H1 (cell line): ENCODE measurements around the gene LRRC46. TPM values are rescaled to one million over a fixed set of nuclear protein-coding genes. Genes with fewer than 3 reads are reported as not detected.
A peak's percentile ranks its signal among the peaks of the same experiment; 100 is the strongest.

Experiments
- CTCF ChIA-PET: fragments of 300-600 bp; sonication (Branson Sonifier 250); formaldehyde crosslinking; loops from one replicate; lab custom pipeline; 2021; ENCODE audit not compliant: partially characterized antibody; lab: Charles Lee
- POLR2A ChIA-PET: fragments of 300-600 bp; sonication (Branson Sonifier 250); formaldehyde crosslinking; loops from one replicate; lab custom pipeline; 2021; ENCODE audit warnings: inconsistent platforms; ENCODE audit not compliant: partially characterized antibody; lab: Charles Lee
- DNase-seq, 2 experiments: peaks; one replicate each; pipeline versions ENCODE4 v3.0.0 to v3.0.0-alpha.2; 2010 to 2022; ENCODE audit warnings: low spot score in 2 of 2, low read depth in 1 of 2, mixed read lengths in 1 of 2
- FAIRE-seq: peaks from 2 replicates; lab custom pipeline; 2011; peaks lifted over from hg19 to GRCh38; lab: Jason Lieb, UNC
- H2AFZ ChIP-seq: 2 replicates; pipeline ENCODE4 v1.8.1; 2012; ENCODE audit warnings: low read length, inconsistent platforms
- H2AK5ac ChIP-seq: 2 replicates; pipeline ENCODE4 v1.6.1; 2013; ENCODE audit warnings: low read depth, low read length
- H2BK120ac ChIP-seq: replicated peaks from 2 replicates; pipeline ENCODE3; 2013; ENCODE audit warnings: low read depth, low read length, inconsistent platforms
- H2BK12ac ChIP-seq: 2 replicates; pipeline ENCODE4 v1.6.1; 2013; ENCODE audit warnings: low read depth, low read length
- H2BK15ac ChIP-seq: 2 replicates; pipeline ENCODE4 v1.6.1; 2013; ENCODE audit warnings: low read length
- H2BK20ac ChIP-seq: 2 replicates; pipeline ENCODE4 v1.6.1; 2013; ENCODE audit warnings: low read length
- H2BK5ac ChIP-seq: 2 replicates; pipeline ENCODE4 v1.6.1; 2013; ENCODE audit warnings: low read depth, low read length
- H3K14ac ChIP-seq: 2 replicates; pipeline ENCODE4 v1.6.1; 2013; ENCODE audit warnings: inconsistent platforms; ENCODE audit not compliant: insufficient read length
- H3K18ac ChIP-seq: 2 replicates; pipeline ENCODE4 v1.6.1; 2013; ENCODE audit warnings: low read length; ENCODE audit errors: extremely low read depth
- H3K23ac ChIP-seq: 2 replicates; pipeline ENCODE4 v1.6.1; 2013; ENCODE audit warnings: inconsistent platforms; ENCODE audit not compliant: insufficient read length
- H3K23me2 ChIP-seq: 2 replicates; pipeline ENCODE4 v1.6.1; 2013; ENCODE audit warnings: low read depth, low read length
- H3K27ac ChIP-seq: 2 replicates; pipeline ENCODE4 v1.6.1; 2011; ENCODE audit warnings: low read depth, low read length, inconsistent platforms
- H3K27me3 ChIP-seq, 4 experiments: replicated peaks in 1 of 4; 1 replicate in 1 of 4; 2 replicates in 3 of 4; pipeline versions ENCODE4 v1.6.1 to v1.8.1; 2011 to 2013; ENCODE audit warnings: low read length in 3 of 4, mild to moderate bottlenecking in 3 of 4, inconsistent platforms in 2 of 4, mixed read lengths in 2 of 4, moderate library complexity in 1 of 4; ENCODE audit not compliant: control insufficient read depth in 3 of 4, insufficient read depth in 3 of 4; ENCODE audit errors: extremely low read depth in 1 of 4
- H3K36me3 ChIP-seq, 4 experiments: 2 replicates each; pipeline versions ENCODE4 v1.6.1 to v1.8.1; 2011 to 2013; ENCODE audit warnings: mild to moderate bottlenecking in 4 of 4, low read length in 3 of 4, moderate library complexity in 2 of 4, control low read depth in 1 of 4, inconsistent platforms in 1 of 4; ENCODE audit not compliant: insufficient read depth in 4 of 4, control insufficient read depth in 2 of 4
- H3K4ac ChIP-seq: replicated peaks from 2 replicates; pipeline ENCODE3; 2013; ENCODE audit warnings: low read length, low read depth, mixed read lengths, inconsistent platforms; ENCODE audit not compliant: insufficient read length
- H3K4me1 ChIP-seq, 4 experiments: replicated peaks in 1 of 4; 1 replicate in 1 of 4; 2 replicates in 3 of 4; pipeline versions ENCODE4 v1.6.1 to v1.8.1; 2011 to 2013; ENCODE audit warnings: low read length in 3 of 4, inconsistent platforms in 2 of 4, mixed read lengths in 1 of 4; ENCODE audit not compliant: insufficient read depth in 4 of 4, control insufficient read depth in 3 of 4
- H3K4me2 ChIP-seq, 2 experiments: 2 replicates each; pipeline versions ENCODE4 v1.6.1 to v1.8.1; 2011 to 2013; ENCODE audit warnings: low read depth in 2 of 2, low read length in 2 of 2, control low read depth in 1 of 2, inconsistent platforms in 1 of 2, mild to moderate bottlenecking in 1 of 2; ENCODE audit not compliant: insufficient read depth in 1 of 2
- H3K4me3 ChIP-seq, 4 experiments: fragments of 200-600, 300-600 bp in 1 of 4; sonication (generic), shearing (Covaris generic), sonication (Bioruptor Twin) in 1 of 4; 2 replicates each; pipeline versions ENCODE4 v1.5.1 to v1.8.1; 2011 to 2016; ENCODE audit warnings: low read length in 4 of 4, low read depth in 3 of 4, control low read depth in 2 of 4, inconsistent platforms in 2 of 4, mild to moderate bottlenecking in 2 of 4, mixed read lengths in 1 of 4, moderate library complexity in 1 of 4; ENCODE audit not compliant: insufficient read depth in 2 of 4; ENCODE audit errors: extremely low read depth in 1 of 4
- H3K56ac ChIP-seq: replicated peaks from 2 replicates; pipeline ENCODE3; 2013; ENCODE audit warnings: low read depth, mild to moderate bottlenecking, mixed read lengths, low read length, inconsistent platforms; ENCODE audit not compliant: insufficient read length
- H3K79me1 ChIP-seq: 2 replicates; pipeline ENCODE4 v1.6.1; 2013; ENCODE audit warnings: low read depth, low read length, control low read depth
- H3K79me2 ChIP-seq, 2 experiments: 2 replicates each; pipeline versions ENCODE4 v1.6.1 to v1.8.1; 2012 to 2013; ENCODE audit warnings: low read length in 2 of 2, mild to moderate bottlenecking in 2 of 2, inconsistent platforms in 1 of 2; ENCODE audit not compliant: insufficient read depth in 2 of 2, control insufficient read depth in 1 of 2
- H3K9ac ChIP-seq, 4 experiments: replicated peaks in 1 of 4; 1 replicate in 1 of 4; 2 replicates in 3 of 4; pipeline versions ENCODE4 v1.6.1 to v1.8.1; 2011 to 2013; ENCODE audit warnings: low read depth in 3 of 4, low read length in 3 of 4, control low read depth in 2 of 4, mild to moderate bottlenecking in 2 of 4, moderate library complexity in 2 of 4, inconsistent platforms in 1 of 4; ENCODE audit errors: extremely low read depth in 1 of 4
- H3K9me3 ChIP-seq, 2 experiments: 2 replicates each; pipeline versions ENCODE4 v1.6.1 to v1.8.1; 2012 to 2013; ENCODE audit warnings: mild to moderate bottlenecking in 2 of 2, moderate library complexity in 2 of 2, control low read depth in 1 of 2, inconsistent platforms in 1 of 2, low read depth in 1 of 2, low read length in 1 of 2, mixed read lengths in 1 of 2; ENCODE audit not compliant: insufficient read depth in 2 of 2
- H4K20me1 ChIP-seq, 2 experiments: replicated peaks in 1 of 2; 2 replicates each; pipeline versions ENCODE3 to v1.8.1; 2011 to 2013; ENCODE audit warnings: inconsistent platforms in 2 of 2, low read length in 2 of 2, mild to moderate bottlenecking in 1 of 2; ENCODE audit not compliant: insufficient read depth in 2 of 2, control insufficient read depth in 1 of 2
- H4K5ac ChIP-seq: 2 replicates; pipeline ENCODE4 v1.6.1; 2013; ENCODE audit warnings: low read length, low read depth, mixed read lengths, inconsistent platforms; ENCODE audit not compliant: insufficient read length
- H4K8ac ChIP-seq: 2 replicates; pipeline ENCODE4 v1.8.0; 2013; ENCODE audit warnings: mild to moderate bottlenecking, moderate library complexity, low read length, inconsistent platforms; ENCODE audit not compliant: insufficient read depth; ENCODE audit errors: extremely low read depth
- H4K91ac ChIP-seq: replicated peaks from 2 replicates; pipeline ENCODE3; 2013; ENCODE audit warnings: low read length, mixed read lengths, inconsistent platforms; ENCODE audit not compliant: insufficient read length
- BCL11A ChIP-seq, 2 experiments: IDR thresholded peaks; one replicate each; pipeline ENCODE4 v1.6.1; 2011; ENCODE audit warnings: low read depth in 2 of 2, low read length in 2 of 2, mild to moderate bottlenecking in 2 of 2
- CHD2 ChIP-seq: IDR thresholded peaks from 2 replicates; pipeline ENCODE4 v1.6.1; 2012; ENCODE audit warnings: low read length, improper control_type of control experiment
- EGR1 ChIP-seq: IDR thresholded peaks from 2 replicates; pipeline ENCODE4 v1.6.1; 2011; ENCODE audit warnings: low read depth, low read length, borderline replicate concordance
- EZH2 ChIP-seq: fragments of 200-600 bp; sonication (generic); IDR thresholded peaks from 2 replicates; pipeline ENCODE4 v1.7.1; 2012; ENCODE audit warnings: low read depth, mild to moderate bottlenecking, moderate library complexity, low read length, inconsistent platforms; ENCODE audit not compliant: severe bottlenecking
- FOSL1 ChIP-seq: IDR thresholded peaks from 2 replicates; pipeline ENCODE4 v1.6.1; 2011; ENCODE audit warnings: mild to moderate bottlenecking, low read depth, low read length, moderate library complexity; ENCODE audit not compliant: insufficient read depth
- KDM1A ChIP-seq: fragments of 200-600, 300-600 bp; sonication (generic); IDR thresholded peaks from 2 replicates; pipeline ENCODE4 v1.7.1; 2016; ENCODE audit warnings: mild to moderate bottlenecking, low read length, borderline replicate concordance
- PHF8 ChIP-seq: fragments of 200-600 bp; sonication (generic); conservative IDR thresholded peaks from 2 replicates; pipeline ENCODE4 v1.7.1; 2012; ENCODE audit warnings: low read depth, mild to moderate bottlenecking, inconsistent platforms, low read length, moderate library complexity
- POLR2A ChIP-seq, 2 experiments: IDR thresholded peaks; 1 replicate in 1 of 2; 2 replicates in 1 of 2; pipeline ENCODE4 v1.6.1; 2011; ENCODE audit warnings: low read depth in 2 of 2, low read length in 2 of 2, mild to moderate bottlenecking in 2 of 2; ENCODE audit errors: control extremely low read depth in 1 of 2
- SAP30 ChIP-seq: fragments of 300-600 bp; sonication (generic); IDR thresholded peaks from 2 replicates; pipeline ENCODE4 v1.7.1; 2012; ENCODE audit warnings: low read length, moderate library complexity, mild to moderate bottlenecking, inconsistent platforms; ENCODE audit not compliant: insufficient read depth, insufficient replicate concordance
- SP1 ChIP-seq: IDR thresholded peaks from 2 replicates; pipeline ENCODE4 v1.6.1; 2011; ENCODE audit warnings: low read depth, low read length
- SP2 ChIP-seq: IDR thresholded peaks from 2 replicates; pipeline ENCODE4 v1.6.1; 2012; ENCODE audit warnings: mild to moderate bottlenecking, low read length, inconsistent platforms
- TCF12 ChIP-seq: IDR thresholded peaks from 2 replicates; pipeline ENCODE4 v1.6.1; 2011; ENCODE audit warnings: low read depth, mild to moderate bottlenecking, low read length
- YY1 ChIP-seq: IDR thresholded peaks from 2 replicates; pipeline ENCODE4 v1.6.1; 2011; ENCODE audit warnings: low read depth, mild to moderate bottlenecking, low read length
- WGBS, 2 experiments: shearing (Covaris generic) in 1 of 2; methylation state at CpG; one replicate each; pipeline versions ENCODE4 v1.1.6 to v1.1.7; 2013 to 2015; ENCODE audit warnings: low lambda C conversion rate in 2 of 2, mixed read lengths in 2 of 2, inconsistent platforms in 1 of 2, low coverage in 1 of 2, missing lambda C conversion rate in 1 of 2; ENCODE audit not compliant: insufficient replicate concordance in 2 of 2, insufficient coverage in 1 of 2, insufficient read length in 1 of 2; ENCODE audit errors: extremely low coverage in 1 of 2, missing lambda C conversion rate in 1 of 2; 5-methylcytosine and 5-hydroxymethylcytosine counted together
- polyA plus RNA-seq, 7 experiments: library from polyadenylated mRNA; depleted of rRNA in 3 of 7; stranded (reverse) in 5 of 7; unstranded in 2 of 7; fragments of >200 nt in 5 of 7; fragments of 200-250 nt in 2 of 7; gene quantifications; 1 replicate in 5 of 7; 2 replicates in 1 of 7; 4 replicates in 1 of 7; pipeline versions ENCODE4 v1.2.1 to v1.2.3, GENCODE V29; 2011 to 2013; ENCODE audit warnings: missing spikeins in 2 of 7, mixed read lengths in 2 of 7
- total RNA-seq: library from RNA; stranded (reverse); fragmentation: NEBNext Ultra II Directional; extraction: Animal tissue kit (Norgen Biotek cat#: 25700); gene quantifications from 2 replicates; pipeline ENCODE4 v1.2.1, GENCODE V29; 2021

Gene LRRC46
- total and polyA plus RNA-seq, 2 of the 8 experiments (the other 6 are each of a cell fraction or from before 2014, with no cell fraction given), result 0.18 TPM; not detected in 1

DNA sequence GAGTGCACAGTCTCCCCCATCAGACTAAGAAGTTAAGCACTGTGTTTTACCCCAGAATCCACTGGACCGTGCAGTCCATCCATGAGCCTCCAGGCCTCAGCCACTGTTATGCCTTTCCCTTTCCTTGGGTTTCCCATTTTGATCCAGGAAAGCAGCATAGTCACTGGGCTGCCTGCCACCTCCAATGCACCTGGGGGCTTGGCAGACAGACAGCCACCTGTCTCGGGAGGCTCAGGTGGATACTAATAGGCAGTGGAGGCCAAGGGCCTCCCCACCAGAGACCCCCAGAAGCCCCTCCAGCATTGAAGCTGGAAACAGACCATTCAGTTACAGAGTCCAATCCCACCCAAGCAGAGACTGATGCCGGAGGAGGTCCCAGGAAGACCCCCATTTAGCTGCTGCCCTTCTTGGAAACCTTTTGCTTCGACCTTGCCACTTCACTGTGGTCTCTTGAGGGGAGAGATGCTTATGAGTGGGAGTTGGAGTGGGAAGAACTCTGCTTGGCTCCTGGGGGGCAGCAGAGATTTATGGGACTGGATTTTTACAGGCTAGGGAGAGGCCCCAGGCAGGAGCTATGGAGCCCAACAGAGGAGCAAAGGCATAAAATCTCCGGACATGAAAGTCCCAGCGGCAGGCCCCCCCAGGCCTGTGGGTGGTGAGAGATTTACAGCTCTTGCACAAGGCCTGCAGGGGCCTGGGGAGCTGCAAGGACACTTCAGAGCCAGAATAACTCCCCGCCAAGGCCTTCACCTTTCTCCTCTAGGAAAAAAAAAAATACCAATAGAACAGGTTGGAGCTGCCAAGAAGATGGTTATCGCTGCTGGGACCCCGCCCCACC is 52.3 kb downstream of the LRRC46 start:
- Histone ChIP-seq H4K5ac (no peak overlapping the region), H3K56ac (no peak overlapping the region), H4K20me1 (no peaks in the 10 kb centered on the region), H2BK5ac (no peak overlapping the region), H2BK15ac (no peak overlapping the region), H3K23me2 (no peaks in the 10 kb centered on the region), H3K27me3 (no peaks in the 10 kb centered on the region), H3K79me2 (no peaks in the 10 kb centered on the region), H2BK20ac (no peak overlapping the region), H2AFZ (no peak overlapping the region), H3K4ac (no peak overlapping the region), H3K4me2 (no peak overlapping the region), H2BK120ac (peak overlapping the region; percentile 33), H3K18ac (no peak overlapping the region; the same call in 1 of the 2 replicates), H3K23ac (no peak overlapping the region), H3K27ac (no peak overlapping the region), H3K14ac (no peak overlapping the region), H3K9ac (no peak overlapping the region), H3K4me1 (peaks cover 0 to 14% (median 9%) of the 10 kb centered on the region in 4 experiments; a peak in 6 of 7 replicates), H2AK5ac (no peak overlapping the region), H3K36me3 (no peaks in the 10 kb centered on the region), H3K4me3 (no peak overlapping the region), H4K8ac (no peak overlapping the region), H3K9me3 (no peaks in the 10 kb centered on the region), H2BK12ac (0 out of 2 replicates have a peak overlapping the region, but pooled peaks have one; percentile 39), H3K79me1 (no peaks in the 10 kb centered on the region), H4K91ac (no peak overlapping the region)
- FAIRE-seq, result no peak
- ChIA-PET POLR2A (interaction anchor here (1.0 to 2.8 kb wide), 11 partner anchors 11 to 165 kb away, joined by 3 to 17 read pairs (median 5); partner anchors contain the start of genes LRRC46, MRPL10, NFE2L1 and SCRN2), CTCF (interaction anchor here (0.6 to 18.8 kb wide), 12 partner anchors 9 to 720 kb away, joined by 3 to 1206 read pairs (median 4); partner anchors contain the start of genes SCRN2 and SP6)
- WGBS, 2 experiments, result 72% methylated on average over 9 of the region's 9 CpGs; no CpG with 5 or more reads in 1 of the 2 experiments
- DNase-seq, result no peak
- TF ChIP-seq PHF8 (no peak), SP2 (no peak), POLR2A (IDR thresholded peaks at IDR 0.05; ENCODE audit: control extremely low read depth in 1 of 2, low read depth in 2 of 2, low read length in 2 of 2) (no peak), YY1 (no peak), TCF12 (no peak), CHD2 (no peak), SAP30 (no peak), SP1 (no peak), BCL11A (IDR thresholded peaks at IDR 0.05; ENCODE audit: low read depth in 2 of 2, low read length in 2 of 2) (no peak), FOSL1 (no peak), KDM1A (no peak), EZH2 (no peak), EGR1 (no peak)
